ENCODE data around the gene ARNT2.

Gene ARNT2

GRCh38 chr15:80441714-80442113 is 37.5 kb downstream of the ARNT2 start:
- no peak for DNase-seq (ENCODE audit: low read depth, low spot score)

GRCh38 chr15:80442728-80443403 is 38.7 kb downstream of the ARNT2 start:
- no peak for DNase-seq (ENCODE audit: low read depth, low spot score)

DNA sequence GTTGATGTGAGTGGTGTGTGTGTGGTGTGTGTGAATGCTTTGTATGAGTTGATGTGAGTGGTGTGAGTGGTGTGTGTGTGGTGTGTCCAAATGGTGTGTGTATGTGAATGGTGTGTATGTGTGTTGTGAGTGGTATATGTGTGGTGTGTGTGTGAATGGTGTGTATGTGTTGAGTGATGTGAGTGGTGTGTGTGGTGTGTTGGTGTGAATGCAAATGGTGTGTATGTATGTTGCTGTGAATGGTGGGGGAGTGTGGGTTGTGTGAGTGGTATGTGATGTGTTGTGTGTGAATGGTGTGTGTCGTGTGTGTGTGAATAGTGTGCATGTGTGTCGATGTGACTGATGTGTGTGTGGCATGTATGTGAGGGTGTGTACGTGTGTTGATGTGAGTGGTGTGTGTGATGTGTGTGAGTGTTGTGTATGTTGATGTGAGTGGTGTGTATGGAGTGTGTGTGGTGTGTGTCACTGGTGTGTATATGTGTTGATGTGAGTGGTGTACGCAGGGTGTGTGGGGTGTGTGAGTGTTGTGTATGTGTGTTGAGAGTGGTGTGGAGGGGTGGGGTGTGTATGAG is 40.6 kb downstream of the ARNT2 start:
- DNase-seq (ENCODE audit: low read depth, low spot score), result no peak

GRCh38 chr15:80445300-80446041 is 41.3 kb downstream of the ARNT2 start:
- DNase-seq (ENCODE audit: low read depth, low spot score), result no peak

DNA sequence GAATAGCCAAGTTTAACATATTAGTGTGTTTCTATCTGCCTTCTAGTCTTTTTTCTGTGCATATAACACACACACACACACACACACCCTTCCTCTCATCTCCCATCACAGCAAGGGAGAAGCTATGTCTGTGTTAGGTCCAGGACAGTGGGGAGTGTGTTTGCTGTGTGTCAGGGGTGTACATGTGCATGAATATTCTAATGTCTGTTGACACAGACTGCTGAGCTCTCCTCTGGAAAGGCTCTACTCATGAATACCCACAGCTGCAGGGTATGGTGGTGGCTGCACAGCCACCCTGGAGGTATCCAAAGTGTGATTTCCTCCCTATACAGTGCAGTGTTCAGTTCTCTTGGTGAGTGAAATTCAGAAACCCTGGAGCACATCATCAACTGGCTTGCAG is 42.9 kb downstream of the ARNT2 start:
- no peak for DNase-seq (ENCODE audit: low read depth, low spot score)

DNA sequence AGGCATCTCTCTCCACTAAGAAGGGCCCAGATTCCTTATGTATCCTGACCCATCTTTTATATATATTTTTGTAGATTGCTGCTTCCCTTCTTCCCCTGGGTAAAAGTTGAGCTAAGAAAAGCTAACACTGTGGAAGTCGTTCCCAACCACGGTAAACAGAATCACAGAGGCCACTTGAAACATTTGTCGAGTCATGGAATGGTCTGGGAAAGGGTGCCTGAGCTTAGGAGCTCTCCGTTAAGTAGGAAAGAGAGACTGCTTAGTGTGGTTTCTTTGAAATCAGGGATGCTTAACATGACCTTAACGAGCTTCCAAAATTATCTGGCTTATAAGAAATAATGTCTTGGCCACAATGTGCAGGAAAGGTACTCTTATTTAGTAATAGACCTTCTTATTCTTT is 45.6 kb downstream of the ARNT2 start:
- no peak for DNase-seq (ENCODE audit: low read depth, low spot score)

GRCh38 chr15:80450811-80451321 is 46.7 kb downstream of the ARNT2 start:
- no peak for DNase-seq (ENCODE audit: low read depth, low spot score)

- no peak for DNase-seq (ENCODE audit: low read depth, low spot score)
Observed at GRCh38 chr15:80452166-80452565, 48.0 kb downstream of the ARNT2 start.

DNA sequence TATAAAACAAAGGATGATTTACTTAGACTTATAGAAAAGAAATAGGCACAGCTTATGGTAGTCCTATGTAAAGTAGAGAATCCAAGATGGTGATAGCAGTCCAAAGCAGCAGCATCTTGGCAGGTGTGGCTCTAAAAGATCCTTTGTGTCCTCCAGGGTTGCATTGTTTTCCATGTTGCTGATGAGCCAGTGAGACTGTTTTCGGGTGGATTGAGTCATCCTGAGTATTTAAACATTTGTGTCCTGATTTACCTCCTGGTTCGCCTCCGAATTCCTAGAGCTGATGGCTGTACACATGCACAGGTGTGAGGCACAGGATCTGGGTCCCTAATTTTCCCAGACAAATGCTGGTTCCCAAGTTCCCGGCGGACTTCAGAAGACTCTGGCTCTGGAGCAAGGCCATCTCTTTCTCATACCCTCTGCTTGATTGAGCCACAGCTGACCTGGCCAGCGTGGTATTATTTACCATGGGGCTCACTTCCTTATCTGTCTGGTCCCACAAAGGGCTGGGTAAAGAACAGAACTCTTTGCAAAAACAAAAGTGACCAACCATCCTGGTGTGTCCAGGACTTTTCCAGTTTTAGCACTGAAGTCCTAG is 51.0 kb downstream of the ARNT2 start:
- DNase-seq (ENCODE audit: low read depth, low spot score), result no peak

GRCh38 chr15:80455668-80456442 is 51.7 kb downstream of the ARNT2 start:
- peak; percentile 94 for DNase-seq (ENCODE audit: low read depth, low spot score)

DNA sequence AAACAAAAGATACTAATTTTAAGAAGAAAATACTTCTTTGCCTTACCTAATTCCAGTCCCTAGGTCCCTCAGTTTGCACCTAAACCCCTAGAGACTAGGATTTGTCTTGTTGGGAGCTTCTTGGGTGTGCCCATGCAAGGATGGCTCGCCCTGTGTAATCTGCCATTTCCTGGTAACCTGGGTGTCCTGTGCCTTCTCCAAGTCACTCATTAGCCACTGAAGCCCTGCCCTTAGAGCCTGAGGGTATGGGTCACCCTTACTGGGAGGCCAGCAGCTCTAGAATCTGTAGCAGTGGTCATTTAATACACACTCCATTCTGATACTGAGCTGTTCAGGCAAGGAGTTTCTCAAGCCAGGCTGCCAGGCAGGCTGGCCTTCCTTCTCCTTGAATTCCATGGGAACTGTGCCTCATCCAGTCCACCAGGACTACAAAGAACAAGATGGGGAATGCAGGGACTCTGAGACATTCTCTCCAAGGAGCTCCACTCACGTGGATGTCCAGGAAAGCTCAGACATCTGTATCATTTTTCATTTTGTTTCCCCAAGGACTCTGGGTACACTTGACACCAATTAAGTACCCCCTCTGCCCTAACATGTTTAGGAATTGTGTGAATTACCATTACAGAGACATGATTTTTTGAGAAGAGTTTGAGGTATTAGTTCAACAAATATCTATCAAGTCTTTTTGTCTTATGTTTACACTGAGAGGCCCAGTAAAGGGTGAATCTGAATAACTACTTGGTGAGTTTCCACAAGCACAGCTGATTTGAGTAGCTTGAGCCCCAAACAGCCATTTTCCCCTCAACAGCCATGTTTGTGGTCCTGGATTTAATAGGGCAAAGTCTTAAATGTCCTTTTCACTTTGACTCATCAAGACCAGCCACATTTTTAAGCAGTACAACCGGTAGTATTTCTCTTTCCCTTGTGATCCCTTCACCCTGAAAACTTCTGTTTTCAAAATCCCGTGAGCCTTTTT is 52.6 kb downstream of the ARNT2 start:
- DNase-seq (ENCODE audit: low read depth, low spot score), result no peak

DNA sequence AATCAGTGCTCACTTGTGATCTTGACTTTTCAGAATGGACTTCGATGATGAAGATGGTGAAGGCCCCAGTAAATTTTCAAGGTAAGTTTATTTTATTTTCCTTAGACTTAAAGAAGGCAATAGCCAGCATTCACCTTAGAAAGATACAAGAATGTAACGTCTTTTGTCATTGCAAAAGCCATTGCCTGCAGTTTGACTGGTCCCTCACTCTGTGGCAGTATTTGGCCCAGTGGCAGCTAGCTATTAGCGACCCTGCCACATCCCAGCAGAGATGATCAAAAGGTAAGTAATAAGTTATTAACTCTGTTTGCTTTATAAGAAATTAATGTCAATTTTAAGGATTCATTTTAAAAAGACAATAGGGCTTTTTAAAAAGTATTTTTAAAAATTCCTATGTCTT is 53.7 kb downstream of the ARNT2 start:
- no peak for DNase-seq (ENCODE audit: low read depth, low spot score)

DNA sequence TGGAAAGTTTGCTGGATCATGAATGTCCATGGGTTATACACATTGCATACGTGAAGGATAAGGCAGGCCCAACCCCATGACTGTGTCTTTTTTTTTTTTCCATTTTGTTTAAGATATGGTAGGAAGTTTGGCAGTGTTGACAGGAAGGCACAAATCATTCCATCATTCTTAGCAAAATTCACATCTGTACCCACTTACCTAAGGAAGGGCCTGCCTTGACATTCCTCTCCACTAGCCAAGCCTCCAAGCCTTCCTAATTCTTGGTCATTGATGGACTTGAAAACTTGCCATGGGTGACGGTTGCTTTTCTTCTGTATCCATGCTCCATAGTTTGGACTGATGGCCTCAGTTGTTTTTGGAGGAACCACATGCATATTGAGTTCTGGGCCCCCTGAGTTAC is 54.4 kb downstream of the ARNT2 start:
- no peak for DNase-seq (ENCODE audit: low read depth, low spot score)

DNA sequence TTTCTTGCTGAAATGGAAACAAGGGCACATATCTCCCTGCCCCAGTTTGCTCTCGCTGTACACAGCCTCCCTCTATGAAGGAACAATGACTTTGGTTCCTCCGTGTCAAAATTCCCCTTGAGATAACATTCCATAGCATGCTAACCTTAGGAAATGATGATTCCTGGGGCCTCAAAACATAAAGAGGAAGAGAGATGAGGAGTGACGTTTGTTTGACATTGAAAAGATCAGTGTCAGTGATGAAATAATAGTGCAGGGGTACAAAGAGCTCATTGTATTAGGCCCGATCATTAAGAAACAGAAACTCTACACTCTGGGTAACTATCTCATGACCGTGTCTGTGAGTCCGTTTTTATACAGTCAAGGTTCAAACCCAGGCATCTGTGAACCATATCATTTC is 55.2 kb downstream of the ARNT2 start:
- no peak for DNase-seq (ENCODE audit: low read depth, low spot score)

DNA sequence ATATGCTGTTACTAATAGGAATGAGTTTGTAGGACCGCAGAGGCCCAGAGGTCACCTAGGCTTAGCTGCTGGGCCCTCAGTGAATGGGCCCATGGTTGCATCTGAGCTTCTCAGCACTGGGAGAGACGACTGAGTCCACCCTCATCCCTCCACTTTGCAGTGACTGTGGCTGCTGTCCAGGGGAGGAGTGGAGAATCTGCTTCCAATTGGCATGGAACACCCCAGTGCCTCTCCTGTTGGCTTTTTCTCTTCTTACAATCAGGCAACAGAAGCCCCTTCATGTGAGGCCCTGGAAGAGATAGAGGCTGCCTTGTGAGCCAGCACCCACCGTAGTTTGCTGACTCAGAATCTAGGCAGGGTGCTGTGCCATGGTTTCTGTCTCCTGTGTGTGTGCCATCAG is 55.6 kb downstream of the ARNT2 start:
- DNase-seq (ENCODE audit: low read depth, low spot score), result no peak

DNA sequence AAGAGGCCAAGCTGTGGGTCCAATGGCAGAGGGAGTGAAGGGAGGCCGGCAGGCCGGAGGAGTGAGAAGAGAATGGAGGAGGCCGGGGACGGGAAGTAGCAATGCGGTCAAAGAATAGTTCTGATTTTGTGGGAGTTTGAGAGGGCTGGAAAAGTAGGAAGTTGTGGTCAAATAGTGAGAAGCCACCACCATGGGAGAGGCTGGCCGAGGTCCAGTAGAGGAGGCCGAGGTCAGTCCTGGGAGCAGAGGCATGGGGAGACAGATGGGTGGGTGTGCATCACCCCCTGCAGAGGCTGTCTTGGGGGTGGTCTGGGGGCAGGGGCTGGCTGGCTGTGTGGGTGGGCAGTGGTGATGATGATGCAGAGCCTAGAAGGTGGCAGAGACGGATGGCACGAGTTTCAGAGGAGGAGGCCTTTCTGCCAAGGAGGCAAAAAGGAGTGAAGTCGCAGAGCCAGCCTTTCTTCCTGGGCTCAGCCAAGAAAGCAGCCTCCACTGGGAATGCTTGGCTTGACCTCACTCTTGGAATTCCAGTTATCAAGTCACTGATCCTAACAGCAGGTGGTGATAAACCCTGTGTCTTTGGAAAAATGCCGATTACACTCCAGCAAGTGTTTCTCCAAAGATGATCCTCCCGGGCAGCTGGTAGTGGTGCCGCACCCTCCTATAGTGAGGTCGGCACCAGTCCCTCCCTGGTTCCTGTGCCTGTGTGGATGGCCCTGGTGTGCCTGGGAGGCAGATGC is 57.3 kb downstream of the ARNT2 start:
- DNase-seq (ENCODE audit: low read depth, low spot score), result no peak

DNA sequence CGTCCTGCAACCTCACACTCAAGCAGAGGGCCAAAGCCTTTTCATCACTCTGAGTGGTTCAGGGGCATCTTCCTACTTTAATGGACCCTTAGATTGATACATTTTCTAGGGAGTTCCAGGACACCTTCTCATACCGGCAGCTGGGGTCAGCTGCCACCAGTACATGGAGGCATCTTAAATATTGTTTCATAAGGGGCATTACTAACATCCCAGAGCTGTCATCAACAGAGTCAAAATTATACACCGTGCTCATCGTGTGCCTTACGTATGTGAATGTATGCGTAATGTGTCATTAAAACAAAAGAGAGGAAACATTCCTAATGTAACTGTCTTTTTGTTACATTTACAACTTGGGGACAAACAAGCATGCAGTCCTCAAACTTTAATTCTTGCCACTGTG is 57.9 kb downstream of the ARNT2 start:
- DNase-seq (ENCODE audit: low read depth, low spot score), result no peak

DNA sequence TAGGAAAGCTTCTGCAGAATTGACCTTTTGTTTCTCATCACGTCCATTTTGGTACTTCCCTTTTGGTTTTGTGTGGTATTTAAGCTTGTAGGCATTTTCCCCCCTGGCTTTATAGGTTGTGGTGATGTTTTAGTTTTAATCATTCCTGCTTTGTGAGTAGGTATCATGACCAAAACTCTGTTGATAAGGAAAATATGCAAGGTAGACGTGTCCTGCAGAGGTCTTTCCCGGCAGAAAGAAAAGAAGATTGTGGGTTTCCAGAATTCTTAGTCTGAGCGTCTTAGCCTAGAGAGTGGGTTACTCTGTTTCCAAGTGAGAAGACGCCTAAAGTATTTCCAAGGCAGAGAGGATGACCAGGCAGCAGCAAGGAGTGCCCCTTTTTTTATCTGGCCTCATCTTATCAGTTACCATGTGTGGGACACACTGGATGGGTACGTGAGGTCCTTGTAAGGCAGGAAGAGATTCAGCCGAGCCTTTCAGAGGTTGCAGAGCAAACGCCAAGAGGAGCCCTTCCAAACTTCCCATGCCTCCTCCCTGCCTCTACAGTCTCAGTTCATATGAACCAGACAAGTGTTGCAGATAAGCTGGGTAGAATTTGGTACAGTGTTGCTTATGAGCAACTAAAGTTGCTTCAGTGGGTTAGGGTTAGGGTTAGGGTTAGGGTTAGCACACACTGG is 58.8 kb downstream of the ARNT2 start:
- DNase-seq (ENCODE audit: low read depth, low spot score), result peak; percentile 44

GRCh38 chr15:80464951-80465625 is 60.9 kb downstream of the ARNT2 start:
- no peak for DNase-seq (ENCODE audit: low read depth, low spot score)
